DND-41 (cell line): Measurements from ENCODE around the gene CLEC20A.

Experiments used
- EZH2 ChIP-seq: IDR thresholded peaks from 3 replicates; pipeline ENCODE4 v1.6.1; 2012; ENCODE audit warnings: borderline replicate concordance, low read depth, mild to moderate bottlenecking, moderate library complexity, low read length, inconsistent platforms; ENCODE audit not compliant: severe bottlenecking
- TF ChIP-seq, protein P1 (sequence below): IDR thresholded peaks from 2 replicates; pipeline ENCODE4 v1.5.1; 2012; ENCODE audit warnings: borderline replicate concordance, low read length, moderate library complexity, mild to moderate bottlenecking; ENCODE audit not compliant: poor library complexity, severe bottlenecking; ENCODE audit errors: extremely low read depth

DNA sequence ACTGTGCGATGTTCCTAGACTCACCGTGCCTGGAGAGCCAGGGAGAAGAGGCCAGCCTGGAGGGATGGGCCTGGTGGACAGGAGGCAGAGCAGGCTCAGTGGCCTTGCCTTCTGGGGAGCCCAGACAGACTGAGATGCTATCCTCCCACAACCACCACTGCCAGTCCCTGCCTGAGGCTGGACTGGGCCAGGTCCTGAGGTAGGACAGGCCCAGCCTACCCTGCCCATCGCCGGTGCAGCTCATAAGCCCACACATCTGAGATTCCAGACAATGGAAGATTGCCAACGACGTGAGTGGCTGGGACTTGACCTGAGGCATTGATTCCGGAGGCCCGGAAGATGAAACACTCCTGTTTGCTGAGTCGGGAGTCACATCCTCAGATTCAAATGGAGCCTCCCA is 5.8 kb downstream of the CLEC20A start:
- TF ChIP-seq, protein P1, sequence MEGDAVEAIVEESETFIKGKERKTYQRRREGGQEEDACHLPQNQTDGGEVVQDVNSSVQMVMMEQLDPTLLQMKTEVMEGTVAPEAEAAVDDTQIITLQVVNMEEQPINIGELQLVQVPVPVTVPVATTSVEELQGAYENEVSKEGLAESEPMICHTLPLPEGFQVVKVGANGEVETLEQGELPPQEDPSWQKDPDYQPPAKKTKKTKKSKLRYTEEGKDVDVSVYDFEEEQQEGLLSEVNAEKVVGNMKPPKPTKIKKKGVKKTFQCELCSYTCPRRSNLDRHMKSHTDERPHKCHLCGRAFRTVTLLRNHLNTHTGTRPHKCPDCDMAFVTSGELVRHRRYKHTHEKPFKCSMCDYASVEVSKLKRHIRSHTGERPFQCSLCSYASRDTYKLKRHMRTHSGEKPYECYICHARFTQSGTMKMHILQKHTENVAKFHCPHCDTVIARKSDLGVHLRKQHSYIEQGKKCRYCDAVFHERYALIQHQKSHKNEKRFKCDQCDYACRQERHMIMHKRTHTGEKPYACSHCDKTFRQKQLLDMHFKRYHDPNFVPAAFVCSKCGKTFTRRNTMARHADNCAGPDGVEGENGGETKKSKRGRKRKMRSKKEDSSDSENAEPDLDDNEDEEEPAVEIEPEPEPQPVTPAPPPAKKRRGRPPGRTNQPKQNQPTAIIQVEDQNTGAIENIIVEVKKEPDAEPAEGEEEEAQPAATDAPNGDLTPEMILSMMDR: no peak
- no peak for TF ChIP-seq EZH2
